ENCODE measurements around the gene TP53.
A peak's percentile ranks its signal among the peaks of the same experiment; 100 is the strongest.

The TP53 gene

DNA sequence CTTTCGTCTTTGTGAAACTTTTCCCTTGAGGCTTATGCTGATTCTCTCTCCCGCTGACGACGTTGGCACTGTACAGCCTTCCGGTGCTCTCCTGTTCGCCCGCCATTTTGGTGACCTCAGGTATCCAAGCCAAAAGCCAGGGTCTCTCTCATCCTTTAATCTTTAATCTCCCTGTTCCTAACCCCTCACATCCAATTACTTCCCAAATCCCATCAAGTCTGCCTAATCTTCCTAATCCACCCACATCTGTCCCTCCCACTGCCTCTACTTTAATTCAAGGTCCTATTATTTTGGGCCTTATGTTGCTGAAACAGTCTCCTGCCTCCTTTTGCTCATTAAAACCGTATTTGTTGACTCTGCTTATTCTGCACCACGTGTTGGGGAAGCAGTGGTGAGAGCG, 8.3 kb upstream of the TP53 start:
- Histone ChIP-seq H3K36me3 (no peaks in the 10 kb centered on the region), H3K4me1 (no peaks in the 10 kb centered on the region), H3K27me3 (no peaks in the 10 kb centered on the region), H3K9me3 (no peaks in the 10 kb centered on the region), H3K4me3 (ENCODE audit: low read depth, low read length) (no peak overlapping the region)
- no peak for DNase-seq
- TF ChIP-seq, protein P1, sequence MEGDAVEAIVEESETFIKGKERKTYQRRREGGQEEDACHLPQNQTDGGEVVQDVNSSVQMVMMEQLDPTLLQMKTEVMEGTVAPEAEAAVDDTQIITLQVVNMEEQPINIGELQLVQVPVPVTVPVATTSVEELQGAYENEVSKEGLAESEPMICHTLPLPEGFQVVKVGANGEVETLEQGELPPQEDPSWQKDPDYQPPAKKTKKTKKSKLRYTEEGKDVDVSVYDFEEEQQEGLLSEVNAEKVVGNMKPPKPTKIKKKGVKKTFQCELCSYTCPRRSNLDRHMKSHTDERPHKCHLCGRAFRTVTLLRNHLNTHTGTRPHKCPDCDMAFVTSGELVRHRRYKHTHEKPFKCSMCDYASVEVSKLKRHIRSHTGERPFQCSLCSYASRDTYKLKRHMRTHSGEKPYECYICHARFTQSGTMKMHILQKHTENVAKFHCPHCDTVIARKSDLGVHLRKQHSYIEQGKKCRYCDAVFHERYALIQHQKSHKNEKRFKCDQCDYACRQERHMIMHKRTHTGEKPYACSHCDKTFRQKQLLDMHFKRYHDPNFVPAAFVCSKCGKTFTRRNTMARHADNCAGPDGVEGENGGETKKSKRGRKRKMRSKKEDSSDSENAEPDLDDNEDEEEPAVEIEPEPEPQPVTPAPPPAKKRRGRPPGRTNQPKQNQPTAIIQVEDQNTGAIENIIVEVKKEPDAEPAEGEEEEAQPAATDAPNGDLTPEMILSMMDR (IDR thresholded peaks at IDR 0.05; ENCODE audit: low read depth, low read length), result no peak

DNA sequence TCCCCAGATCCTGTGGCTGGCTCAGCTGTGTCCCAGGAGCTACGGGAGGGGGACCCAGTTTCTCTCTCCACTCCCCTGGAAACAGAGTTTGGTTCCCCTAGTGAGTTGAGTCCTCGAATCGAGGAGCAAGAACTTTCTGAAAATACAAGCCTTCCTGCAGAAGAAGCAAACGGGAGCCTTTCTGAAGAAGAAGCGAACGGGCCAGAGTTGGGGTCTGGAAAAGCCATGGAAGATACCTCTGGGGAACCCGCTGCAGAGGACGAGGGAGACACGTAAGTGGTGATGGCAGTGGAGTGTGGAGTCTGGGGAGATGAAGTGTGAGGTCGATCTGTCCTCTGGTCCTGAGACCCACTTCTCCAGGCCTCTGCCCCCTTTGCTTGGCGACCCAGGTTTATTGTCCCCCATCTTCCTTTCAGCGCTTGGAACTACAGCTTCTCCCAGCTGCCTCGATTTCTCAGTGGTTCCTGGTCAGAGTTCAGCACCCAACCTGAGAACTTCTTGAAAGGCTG, 1.6 kb upstream of the TP53 start:
- no peaks in the 10 kb centered on the region for H3K27me3 ChIP-seq
- H3K4me3 ChIP-seq (ENCODE audit: low read depth, low read length), result peak overlapping the region; percentile 96
- no peak for DNase-seq
- H3K9me3 ChIP-seq, result no peaks in the 10 kb centered on the region
- H3K36me3 ChIP-seq, result no peaks in the 10 kb centered on the region; the same call in none of the 2 replicates
- TF ChIP-seq, protein P1 (IDR thresholded peaks at IDR 0.05; ENCODE audit: low read depth, low read length), result no peak
- no peaks in the 10 kb centered on the region for H3K4me1 ChIP-seq

DNA sequence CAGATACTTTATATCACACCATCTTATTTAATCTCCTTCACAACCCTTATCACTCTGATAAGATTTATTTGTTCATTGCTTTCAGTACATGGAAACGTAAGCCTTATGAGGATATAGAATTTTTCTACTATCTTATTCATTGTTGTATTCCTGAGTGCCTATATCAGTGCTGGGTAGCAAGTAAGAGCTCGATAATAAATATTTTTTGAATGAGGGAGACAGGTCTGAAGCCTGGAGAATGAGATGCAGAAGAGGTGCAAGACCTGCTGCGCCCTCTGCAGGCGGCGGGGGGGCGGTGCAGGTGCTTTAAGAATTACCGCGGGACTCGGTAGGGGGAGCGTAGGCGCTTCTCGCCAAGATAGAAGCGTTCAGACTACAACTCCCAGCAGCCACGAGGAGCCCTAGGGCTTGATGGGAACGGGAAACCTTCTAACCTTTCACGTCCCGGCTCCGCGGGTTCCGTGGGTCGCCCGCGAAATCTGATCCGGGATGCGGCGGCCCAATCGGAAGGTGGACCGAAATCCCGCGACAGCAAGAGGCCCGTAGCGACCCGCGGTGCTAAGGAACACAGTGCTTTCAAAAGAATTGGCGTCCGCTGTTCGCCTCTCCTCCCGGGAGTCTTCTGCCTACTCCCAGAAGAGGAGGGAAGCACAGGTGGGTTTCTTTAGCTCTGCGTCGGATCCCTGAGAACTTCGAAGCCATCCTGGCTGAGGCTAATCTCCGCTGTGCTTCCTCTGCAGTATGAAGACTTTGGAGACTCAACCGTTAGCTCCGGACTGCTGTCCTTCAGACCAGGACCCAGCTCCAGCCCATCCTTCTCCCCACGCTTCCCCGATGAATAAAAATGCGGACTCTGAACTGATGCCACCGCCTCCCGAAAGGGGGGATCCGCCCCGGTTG, 868 bp upstream of the TP53 start, which contains the start of gene WRAP53:
WRAP53 (plus strand) TSS at position 570 of the 900 bp plus-strand sequence; CDS start at position 742, 172 bp downstream.
- H3K27me3 ChIP-seq, result no peaks in the 10 kb centered on the region
- no peaks in the 10 kb centered on the region; the same call in none of the 2 replicates for H3K36me3 ChIP-seq
- H3K9me3 ChIP-seq, result no peaks in the 10 kb centered on the region
- peak within 1 kb of the TSS; percentile 96 for H3K4me3 ChIP-seq (ENCODE audit: low read depth, low read length)
- TF ChIP-seq, protein P1 (IDR thresholded peaks at IDR 0.05; ENCODE audit: low read depth, low read length), result peak; percentile 74
- DNase-seq, result peak; percentile 86
- H3K4me1 ChIP-seq, result no peaks in the 10 kb centered on the region

DNA sequence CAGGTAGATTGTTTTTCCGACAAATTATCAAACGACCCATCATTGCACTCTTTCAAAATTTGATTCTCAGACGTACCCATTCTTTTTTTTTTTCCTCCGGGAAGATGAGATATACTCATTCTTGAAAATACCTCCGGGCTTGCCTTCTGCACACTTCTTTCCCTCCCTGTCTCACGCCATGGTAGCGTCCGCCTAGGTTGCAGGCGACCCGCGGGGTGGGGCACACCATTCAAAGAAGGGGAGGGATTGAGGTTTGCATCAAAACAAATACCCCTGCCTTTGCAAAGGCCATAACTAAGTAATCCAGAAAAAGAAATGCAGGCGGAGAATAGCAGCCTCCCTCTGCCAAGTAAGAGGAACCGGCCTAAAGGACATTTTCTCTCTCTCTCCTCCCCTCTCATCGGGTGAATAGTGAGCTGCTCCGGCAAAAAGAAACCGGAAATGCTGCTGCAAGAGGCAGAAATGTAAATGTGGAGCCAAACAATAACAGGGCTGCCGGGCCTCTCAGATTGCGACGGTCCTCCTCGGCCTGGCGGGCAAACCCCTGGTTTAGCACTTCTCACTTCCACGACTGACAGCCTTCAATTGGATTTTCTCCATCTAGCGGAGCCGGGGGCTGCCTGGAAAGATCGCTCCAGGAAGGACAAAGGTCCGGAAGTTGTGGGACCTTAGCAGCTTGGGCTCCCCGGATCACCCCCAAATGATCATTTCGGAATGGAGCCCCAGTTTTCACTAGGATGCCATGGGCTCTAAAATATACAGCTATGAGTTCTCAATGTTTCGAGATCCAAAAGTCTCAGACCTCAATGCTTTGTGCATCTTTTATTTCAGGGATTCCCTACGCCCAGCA, 843 bp downstream of the TP53 start:
- DNase-seq, result peak; percentile 70
- Histone ChIP-seq H3K4me1 (no peaks in the 10 kb centered on the region), H3K9me3 (no peaks in the 10 kb centered on the region), H3K4me3 (ENCODE audit: low read depth, low read length) (peak overlapping the region; percentile 96), H3K36me3 (no peaks in the 10 kb centered on the region; the same call in none of the 2 replicates), H3K27me3 (no peaks in the 10 kb centered on the region)
- TF ChIP-seq, protein P1 (IDR thresholded peaks at IDR 0.05; ENCODE audit: low read depth, low read length), result no peak

DNA sequence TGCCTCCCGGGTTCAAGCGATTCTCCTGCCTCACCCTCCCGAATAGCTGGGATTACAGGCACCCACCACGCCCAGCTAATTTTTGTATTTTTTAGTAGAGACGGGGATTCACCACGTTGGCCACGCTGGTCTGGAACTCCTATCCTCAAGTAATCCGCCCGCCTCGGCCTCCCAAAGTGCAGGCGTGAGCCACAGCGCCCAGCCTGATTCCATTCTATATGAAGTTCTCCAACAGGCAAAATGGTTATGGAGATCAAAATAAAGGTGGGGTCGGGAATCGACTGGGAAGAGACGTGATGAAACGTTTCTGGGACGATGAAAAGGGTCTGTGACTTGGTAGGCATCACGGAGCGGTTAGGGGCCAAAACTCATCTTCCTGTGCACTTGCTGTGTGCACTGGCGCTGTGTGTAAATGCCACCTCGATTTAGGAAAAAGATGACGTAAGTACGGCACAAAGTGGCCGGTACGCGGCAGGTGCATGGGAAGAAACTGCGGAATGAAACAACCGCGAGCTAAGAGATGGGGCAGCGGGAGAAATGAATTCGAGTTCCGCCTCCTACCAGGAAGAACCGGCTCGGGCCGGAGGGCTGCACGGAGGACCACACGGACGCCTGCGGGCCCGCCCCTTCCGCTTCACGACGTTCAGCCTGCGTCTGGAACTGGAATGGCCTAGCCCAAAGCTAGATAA, 1.6 kb downstream of the TP53 start:
- TF ChIP-seq, protein P1 (IDR thresholded peaks at IDR 0.05; ENCODE audit: low read depth, low read length), result no peak
- Histone ChIP-seq H3K4me1 (no peaks in the 10 kb centered on the region), H3K27me3 (no peaks in the 10 kb centered on the region), H3K4me3 (ENCODE audit: low read depth, low read length) (peak overlapping the region; percentile 96), H3K36me3 (no peaks in the 10 kb centered on the region; the same call in none of the 2 replicates), H3K9me3 (no peaks in the 10 kb centered on the region)
- peak; percentile 85 for DNase-seq
